ENCODE results near the gene DLGAP4. TPM values are rescaled to one million over a fixed set of nuclear protein-coding genes. Genes with fewer than 3 reads are reported as not detected.

DLGAP4 gene
- polyA plus RNA-seq, 1 donor (not counting 4 experiments of a cell fraction or from before 2014, with no cell fraction given) = 9.6 TPM

GRCh38 chr20:36565520-36565919 is 259.4 kb downstream of the DLGAP4 start:
- no peaks in the 10 kb centered on the region for H3K9me3 ChIP-seq (ENCODE audit: control insufficient read depth, low read depth, low read length)
- H3K79me2 ChIP-seq (ENCODE audit: control insufficient read depth, insufficient read depth, low read length) = no peaks in the 10 kb centered on the region
- FAIRE-seq (no peak), DNase-seq (ENCODE audit: low read depth, low spot score) (no peak)
- H3K27ac ChIP-seq (ENCODE audit: control insufficient read depth, insufficient read depth, low read length) = no peak overlapping the region
- no peaks in the 10 kb centered on the region for H3K36me3 ChIP-seq (ENCODE audit: control insufficient read depth in 2 of 2, extremely low read depth in 1 of 2, insufficient read depth in 2 of 2, low read length in 2 of 2)
- H3K9me1 ChIP-seq (ENCODE audit: control insufficient read depth, extremely low read depth, insufficient read depth, low read length) = no peaks in the 10 kb centered on the region
- no peak overlapping the region for H3K9ac ChIP-seq (ENCODE audit: control insufficient read depth, extremely low read depth, insufficient read depth, low read length)
- dilution Hi-C loops (cut with MboI; ENCODE audit: extremely low pct_ligation_motif_present, low sequenced_read_pairs) = no loop called here
- H2AFZ ChIP-seq (ENCODE audit: control insufficient read depth, low read length) = no peak overlapping the region
- TF ChIP-seq EZH2 (IDR thresholded peaks at IDR 0.05; ENCODE audit: low read length) = no peak
- TF ChIP-seq, protein P1, sequence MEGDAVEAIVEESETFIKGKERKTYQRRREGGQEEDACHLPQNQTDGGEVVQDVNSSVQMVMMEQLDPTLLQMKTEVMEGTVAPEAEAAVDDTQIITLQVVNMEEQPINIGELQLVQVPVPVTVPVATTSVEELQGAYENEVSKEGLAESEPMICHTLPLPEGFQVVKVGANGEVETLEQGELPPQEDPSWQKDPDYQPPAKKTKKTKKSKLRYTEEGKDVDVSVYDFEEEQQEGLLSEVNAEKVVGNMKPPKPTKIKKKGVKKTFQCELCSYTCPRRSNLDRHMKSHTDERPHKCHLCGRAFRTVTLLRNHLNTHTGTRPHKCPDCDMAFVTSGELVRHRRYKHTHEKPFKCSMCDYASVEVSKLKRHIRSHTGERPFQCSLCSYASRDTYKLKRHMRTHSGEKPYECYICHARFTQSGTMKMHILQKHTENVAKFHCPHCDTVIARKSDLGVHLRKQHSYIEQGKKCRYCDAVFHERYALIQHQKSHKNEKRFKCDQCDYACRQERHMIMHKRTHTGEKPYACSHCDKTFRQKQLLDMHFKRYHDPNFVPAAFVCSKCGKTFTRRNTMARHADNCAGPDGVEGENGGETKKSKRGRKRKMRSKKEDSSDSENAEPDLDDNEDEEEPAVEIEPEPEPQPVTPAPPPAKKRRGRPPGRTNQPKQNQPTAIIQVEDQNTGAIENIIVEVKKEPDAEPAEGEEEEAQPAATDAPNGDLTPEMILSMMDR (optimal IDR thresholded peaks at IDR 0.05 in 1 of 3, IDR thresholded peaks at IDR 0.05 in 1 of 3, conservative IDR thresholded peaks at IDR 0.05 in 1 of 3; ENCODE audit: extremely low read depth in 1 of 3, insufficient read depth in 2 of 3, low read length in 3 of 3) = no peak
- no peaks in the 10 kb centered on the region for H4K20me1 ChIP-seq (ENCODE audit: control insufficient read depth, extremely low read depth, insufficient read depth, low read length)
- H3K27me3 ChIP-seq (ENCODE audit: control insufficient read depth, extremely low read depth, insufficient read depth, low read length) = no peaks in the 10 kb centered on the region
- no peak overlapping the region for H3K4me2 ChIP-seq (ENCODE audit: control insufficient read depth, extremely low read depth, insufficient read depth, low read depth, low read length)
- no peak overlapping the region for H3K4me3 ChIP-seq (ENCODE audit: control insufficient read depth in 2 of 3, extremely low read depth in 1 of 3, insufficient read depth in 2 of 3, low read depth in 1 of 3, low read length in 3 of 3)
- peaks cover 6% of the 10 kb centered on the region for H3K4me1 ChIP-seq (ENCODE audit: control insufficient read depth, extremely low read depth, insufficient read depth, low read length)

- Histone ChIP-seq H3K9ac (ENCODE audit: control insufficient read depth, extremely low read depth, insufficient read depth, low read length) (no peak overlapping the region), H3K4me1 (ENCODE audit: control insufficient read depth, extremely low read depth, insufficient read depth, low read length) (peaks cover 17% of the 10 kb centered on the region), H3K27me3 (ENCODE audit: control insufficient read depth, extremely low read depth, insufficient read depth, low read length) (no peaks in the 10 kb centered on the region), H3K9me3 (ENCODE audit: control insufficient read depth, low read depth, low read length) (no peaks in the 10 kb centered on the region), H3K9me1 (ENCODE audit: control insufficient read depth, extremely low read depth, insufficient read depth, low read length) (no peaks in the 10 kb centered on the region), H3K27ac (ENCODE audit: control insufficient read depth, insufficient read depth, low read length) (no peak overlapping the region), H3K4me3 (ENCODE audit: control insufficient read depth in 2 of 3, extremely low read depth in 1 of 3, insufficient read depth in 2 of 3, low read depth in 1 of 3, low read length in 3 of 3) (no peak overlapping the region), H3K4me2 (ENCODE audit: control insufficient read depth, extremely low read depth, insufficient read depth, low read depth, low read length) (no peak overlapping the region), H2AFZ (ENCODE audit: control insufficient read depth, low read length) (peak overlapping the region; percentile 20), H3K36me3 (ENCODE audit: control insufficient read depth in 2 of 2, extremely low read depth in 1 of 2, insufficient read depth in 2 of 2, low read length in 2 of 2) (no peaks in the 10 kb centered on the region), H4K20me1 (ENCODE audit: control insufficient read depth, extremely low read depth, insufficient read depth, low read length) (no peaks in the 10 kb centered on the region), H3K79me2 (ENCODE audit: control insufficient read depth, insufficient read depth, low read length) (peaks cover under 1% of the 10 kb centered on the region)
- DNase-seq (ENCODE audit: low read depth, low spot score) (no peak), FAIRE-seq (no peak)
- no peak for TF ChIP-seq EZH2 (IDR thresholded peaks at IDR 0.05; ENCODE audit: low read length)
- TF ChIP-seq, protein P1 (optimal IDR thresholded peaks at IDR 0.05 in 1 of 3, IDR thresholded peaks at IDR 0.05 in 1 of 3, conservative IDR thresholded peaks at IDR 0.05 in 1 of 3; ENCODE audit: extremely low read depth in 1 of 3, insufficient read depth in 2 of 3, low read length in 3 of 3) = no peak
- dilution Hi-C loops (cut with MboI; ENCODE audit: extremely low pct_ligation_motif_present, low sequenced_read_pairs) = no loop called here
Measured at GRCh38 chr20:36569847-36570429, 263.8 kb downstream of the DLGAP4 start.
